ENCODE measurements around the gene RAD51C. TPM values are rescaled to one million over a fixed set of nuclear protein-coding genes. Genes with fewer than 3 reads are reported as not detected.

The RAD51C gene
- total RNA-seq, 4 donors from 2014 or later, result 1.2 to 32.6 (median 18.8) TPM

- Histone ChIP-seq H3K4me1 (no peaks in the 10 kb centered on the region), H3K27me3 (no peaks in the 10 kb centered on the region), H3K27ac (no peak overlapping the region), H3K9me3 (no peaks in the 10 kb centered on the region), H3K36me3 (no peaks in the 10 kb centered on the region), H3K4me3 (no peak overlapping the region)
- TF ChIP-seq POLR2A (IDR thresholded peaks at IDR 0.05) (no peak), CTCF (IDR thresholded peaks at IDR 0.05) (no peak)
- DNase-seq, result no peak
- intact Hi-C loops (cut with DNase I; ENCODE audit: low total_unique reads), result loop anchor here (10.0 kb wide), 1 partner anchor 175 kb away; no protein-coding TSS in a partner anchor
Measured at GRCh38 chr17:58699771-58700170, 7.4 kb downstream of the RAD51C start.

- H3K4me1 ChIP-seq, result no peaks in the 10 kb centered on the region
- no peak overlapping the region for H3K4me3 ChIP-seq
- H3K27ac ChIP-seq, result no peak overlapping the region
- intact Hi-C loops (cut with DNase I; ENCODE audit: low total_unique reads), result no loop called here
- DNase-seq, result no peak
- TF ChIP-seq CTCF (IDR thresholded peaks at IDR 0.05), result no peak
- no peak for TF ChIP-seq POLR2A (IDR thresholded peaks at IDR 0.05)
- H3K36me3 ChIP-seq, result no peaks in the 10 kb centered on the region
- H3K9me3 ChIP-seq, result no peaks in the 10 kb centered on the region
- H3K27me3 ChIP-seq, result no peaks in the 10 kb centered on the region
Measured at GRCh38 chr17:58702045-58702476, 9.7 kb downstream of the RAD51C start.

- TF ChIP-seq POLR2A (IDR thresholded peaks at IDR 0.05), result no peak
- TF ChIP-seq CTCF (IDR thresholded peaks at IDR 0.05), result no peak
- no peaks in the 10 kb centered on the region for H3K4me1 ChIP-seq
- no peak for DNase-seq
- no peaks in the 10 kb centered on the region for H3K36me3 ChIP-seq
- H3K4me3 ChIP-seq, result no peak overlapping the region
- H3K27ac ChIP-seq, result no peak overlapping the region
- H3K9me3 ChIP-seq, result no peaks in the 10 kb centered on the region
- intact Hi-C loops (cut with DNase I; ENCODE audit: low total_unique reads), result no loop called here
- no peaks in the 10 kb centered on the region for H3K27me3 ChIP-seq
Measured at GRCh38 chr17:58702708-58703107, 10.3 kb downstream of the RAD51C start.

GRCh38 chr17:58703137-58703915 lies 10.9 kb downstream of the RAD51C start:
- Histone ChIP-seq H3K36me3 (no peaks in the 10 kb centered on the region), H3K4me3 (no peak overlapping the region), H3K4me1 (no peaks in the 10 kb centered on the region), H3K9me3 (no peaks in the 10 kb centered on the region), H3K27ac (no peak overlapping the region), H3K27me3 (no peaks in the 10 kb centered on the region)
- no peak for TF ChIP-seq CTCF (IDR thresholded peaks at IDR 0.05)
- no peak for TF ChIP-seq POLR2A (IDR thresholded peaks at IDR 0.05)
- DNase-seq, result no peak
- intact Hi-C loops (cut with DNase I; ENCODE audit: low total_unique reads), result no loop called here

- no peak for DNase-seq
- H3K27me3 ChIP-seq, result no peaks in the 10 kb centered on the region
- H3K4me3 ChIP-seq, result no peak overlapping the region
- intact Hi-C loops (cut with DNase I; ENCODE audit: low total_unique reads), result no loop called here
- TF ChIP-seq CTCF (IDR thresholded peaks at IDR 0.05) (no peak), POLR2A (IDR thresholded peaks at IDR 0.05) (no peak)
- H3K27ac ChIP-seq, result no peak overlapping the region
- H3K4me1 ChIP-seq, result no peaks in the 10 kb centered on the region
- no peaks in the 10 kb centered on the region for H3K9me3 ChIP-seq
- no peaks in the 10 kb centered on the region for H3K36me3 ChIP-seq
Measured at GRCh38 chr17:58703916-58704286, 11.5 kb downstream of the RAD51C start.

All from uterus (tissue), 4 donors.